Measurements from ENCODE around the gene DOCK6. TPM values are rescaled to one million over a fixed set of nuclear protein-coding genes. Genes with fewer than 3 reads are reported as not detected.
A peak's percentile ranks its signal among the peaks of the same experiment; 100 is the strongest.

The DOCK6 gene
- total RNA-seq, 2 donors from 2014 or later: 30.5 to 49.3 TPM

DNA sequence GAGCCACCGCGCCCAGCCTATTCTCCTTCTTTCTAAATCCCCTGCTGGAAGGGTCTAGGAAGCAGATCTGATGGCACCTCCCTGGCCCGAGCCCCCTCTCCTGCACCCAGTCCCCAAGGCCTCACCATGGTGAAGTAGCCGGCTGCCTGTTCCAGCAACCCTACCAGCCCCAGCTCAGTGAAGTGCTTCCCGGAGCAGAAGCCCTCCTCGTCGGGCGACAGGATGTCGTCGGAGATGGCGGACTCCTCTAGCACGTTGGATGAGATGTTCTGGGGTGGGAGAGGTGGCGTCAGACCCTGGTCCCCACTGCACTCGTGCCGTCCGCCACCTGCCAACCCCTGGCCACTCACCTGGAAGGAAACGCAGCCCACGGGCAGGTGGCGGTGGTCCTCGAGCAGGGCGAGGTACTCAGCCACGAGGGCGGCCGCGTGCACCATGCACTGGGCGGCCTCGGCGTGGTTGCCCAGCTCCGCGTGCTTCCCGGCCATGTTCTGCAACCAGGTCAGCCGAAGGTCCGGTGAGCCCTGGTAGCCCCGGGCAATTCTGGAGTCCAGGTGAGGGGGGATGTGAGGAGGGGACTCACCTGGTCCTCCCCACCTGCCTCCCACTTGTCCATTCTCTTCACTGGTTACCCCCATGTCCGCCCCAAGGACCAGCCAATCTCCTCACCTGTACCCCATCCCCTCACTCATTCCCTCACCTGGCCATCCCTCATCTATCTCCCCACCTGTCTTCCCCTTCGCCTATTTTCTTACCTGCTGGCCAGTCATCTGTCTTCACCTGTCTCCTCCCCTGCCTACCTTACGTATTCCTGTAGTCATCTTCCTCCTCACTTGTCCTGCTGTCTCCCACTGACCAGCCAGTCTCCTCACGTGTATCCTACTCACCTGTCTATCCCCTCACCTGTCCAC, 53.5 kb downstream of the DOCK6 start:
- no peak for DNase-seq (ENCODE audit: low spot score)
- Histone ChIP-seq H3K9me3 (no peaks in the 10 kb centered on the region), H3K4me1 (ENCODE audit: control insufficient read depth in 1 of 2, low read depth in 2 of 2) (peaks cover 12 to 16% of the 10 kb centered on the region in 2 donors), H3K27ac (no peak overlapping the region), H3K4me3 (no peak overlapping the region), H3K27me3 (replicated peaks; ENCODE audit: insufficient read depth) (no peaks in the 10 kb centered on the region), H3K36me3 (no peaks in the 10 kb centered on the region)
- TF ChIP-seq CTCF (IDR thresholded peaks at IDR 0.05): no peak
- ATAC-seq (ENCODE audit: insufficient number of reproducible peaks, low FRiP score, low read depth): no peak

DNA sequence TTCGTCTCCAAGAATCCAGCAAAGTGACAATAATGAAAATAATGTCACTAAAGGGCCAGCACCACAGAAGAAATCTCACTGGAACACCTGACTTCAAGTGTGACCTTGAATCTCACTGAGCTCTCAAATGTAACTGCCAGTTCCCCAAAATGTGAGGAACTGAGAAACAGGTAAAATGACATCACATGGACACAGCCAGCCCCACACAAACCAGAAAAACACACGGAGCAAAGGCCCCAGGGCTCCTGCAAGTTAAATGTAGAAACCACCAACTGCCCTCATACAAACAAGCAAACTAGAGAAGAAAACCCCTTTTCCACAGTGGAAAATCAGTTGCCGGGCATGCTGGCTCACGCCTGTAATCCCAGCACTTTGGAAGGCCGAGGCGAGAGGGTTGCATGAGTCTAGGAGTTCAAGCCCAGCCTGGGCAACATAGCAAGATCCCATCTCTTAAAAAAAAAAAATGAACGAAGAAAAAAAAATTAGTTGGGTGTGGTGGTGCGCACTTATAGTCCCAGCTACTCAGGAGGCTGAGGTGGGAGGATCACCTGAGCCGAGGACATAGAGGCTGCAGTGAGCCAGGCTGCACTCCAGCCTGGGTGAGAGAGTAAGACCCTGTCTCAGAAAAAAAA, 56.3 kb downstream of the DOCK6 start:
- H3K27ac ChIP-seq: no peak overlapping the region
- DNase-seq (ENCODE audit: low spot score): no peak
- H3K27me3 ChIP-seq (replicated peaks; ENCODE audit: insufficient read depth): no peaks in the 10 kb centered on the region
- ATAC-seq (ENCODE audit: insufficient number of reproducible peaks, low FRiP score, low read depth): no peak
- no peak overlapping the region for H3K4me3 ChIP-seq
- TF ChIP-seq CTCF (IDR thresholded peaks at IDR 0.05): no peak
- no peaks in the 10 kb centered on the region for H3K36me3 ChIP-seq
- H3K4me1 ChIP-seq (ENCODE audit: control insufficient read depth in 1 of 2, low read depth in 2 of 2): peaks cover 18 to 32% of the 10 kb centered on the region in 2 donors
- H3K9me3 ChIP-seq: no peaks in the 10 kb centered on the region

GRCh38 chr19:11204943-11205349, 57.4 kb downstream of the DOCK6 start:
- H3K9me3 ChIP-seq: no peaks in the 10 kb centered on the region
- no peak overlapping the region for H3K4me3 ChIP-seq
- DNase-seq (ENCODE audit: low spot score) (no peak), ATAC-seq (ENCODE audit: insufficient number of reproducible peaks, low FRiP score, low read depth) (no peak)
- H3K27me3 ChIP-seq (replicated peaks; ENCODE audit: insufficient read depth): no peaks in the 10 kb centered on the region
- TF ChIP-seq CTCF (IDR thresholded peaks at IDR 0.05): no peak
- H3K36me3 ChIP-seq: no peaks in the 10 kb centered on the region
- peaks cover 18 to 32% of the 10 kb centered on the region in 2 donors for H3K4me1 ChIP-seq (ENCODE audit: control insufficient read depth in 1 of 2, low read depth in 2 of 2)
- H3K27ac ChIP-seq: peak overlapping the region; percentile 97 to 99

GRCh38 chr19:11204076-11204602, 58.2 kb downstream of the DOCK6 start:
- Histone ChIP-seq H3K9me3 (no peaks in the 10 kb centered on the region), H3K27ac (peak overlapping the region; percentile 97 to 99), H3K4me1 (ENCODE audit: control insufficient read depth in 1 of 2, low read depth in 2 of 2) (peaks cover 18 to 34% of the 10 kb centered on the region in 2 donors), H3K4me3 (peak overlapping the region; percentile 45), H3K27me3 (replicated peaks; ENCODE audit: insufficient read depth) (no peaks in the 10 kb centered on the region), H3K36me3 (no peaks in the 10 kb centered on the region)
- no peak for DNase-seq (ENCODE audit: low spot score)
- TF ChIP-seq CTCF (IDR thresholded peaks at IDR 0.05): peak; percentile 26
- no peak for ATAC-seq (ENCODE audit: insufficient number of reproducible peaks, low FRiP score, low read depth)

Data from thoracic aorta (tissue), 2 donors.